ENCODE results near the gene MRPL4. TPM values are rescaled to one million over a fixed set of nuclear protein-coding genes. Genes with fewer than 3 reads are reported as not detected.

The MRPL4 gene
- total RNA-seq, 1 experiment from 2014 or later = 85.9 TPM

- intact Hi-C loops (cut with micrococcal nuclease; ENCODE audit: unreplicated experiment) = loop anchor here (2.0 to 5.0 kb wide), 2 partner anchors 16 to 45 kb away; partner anchors contain the start of genes ICAM1 and RAVER1
- Histone ChIP-seq H3K27me3 (replicated peaks; ENCODE audit: control insufficient read depth, insufficient read depth, low read length) (no peaks in the 10 kb centered on the region), H3K4me3 (ENCODE audit: low read depth, low read length) (peak within 1 kb of the TSS; percentile 51), H3K36me3 (ENCODE audit: control insufficient read depth, insufficient read depth, low read length) (peaks cover 3% of the 10 kb centered on the region; the same call in 1 of the 2 replicates), H3K9me3 (no peaks in the 10 kb centered on the region), H3K4me1 (peaks cover 53% of the 10 kb centered on the region)
- Mint-ChIP-seq H3K4me3 (ENCODE audit: unreplicated experiment) (peak within 1 kb of the TSS; percentile 87), H3K36me3 (ENCODE audit: insufficient read depth, unreplicated experiment) (peaks cover 17% of the 10 kb centered on the region), H3K4me1 (ENCODE audit: low read depth, unreplicated experiment) (peaks cover 24% of the 10 kb centered on the region), H3K27ac (ENCODE audit: unreplicated experiment) (peak within 1 kb of the TSS; percentile 33), H3K27me3 (ENCODE audit: insufficient read depth, unreplicated experiment) (peaks cover 7% of the 10 kb centered on the region), H3K9me3 (ENCODE audit: unreplicated experiment) (no peaks in the 10 kb centered on the region)
- TF ChIP-seq CTCF (IDR thresholded peaks at IDR 0.05; ENCODE audit: insufficient read depth in 1 of 2, low read depth in 1 of 2, low read length in 1 of 2, severe bottlenecking in 1 of 2, unreplicated experiment in 1 of 2) = no peak
- POLR2A ChIA-PET = interaction anchor here (0.6 to 1.1 kb wide), 3 partner anchors 16 to 47 kb away, joined by 3 to 5 read pairs (median 4); partner anchors contain the start of gene ICAM1
- peak; percentile 74 to 75 for DNase-seq
- TSS peak; percentile 22 for BruUV-seq (replicated peaks)
- CTCF ChIA-PET = interaction anchor here (0.9 to 2.8 kb wide), 3 partner anchors 17 to 102 kb away, joined by 4 to 34 read pairs (median 6); partner anchors contain the start of gene ICAM1
Observed at GRCh38 chr19:10286803-10287737, 35.1 kb downstream of the MRPL4 start, which contains the start of gene ICAM4. TSS of gene ICAM4 (plus strand) at chr19:10286955. CDS start at chr19:10287013, 58 bp downstream.

GRCh38 chr19:10288662-10289166 lies 36.7 kb downstream of the MRPL4 start:
- Histone ChIP-seq H3K36me3 (ENCODE audit: control insufficient read depth, insufficient read depth, low read length) (peaks cover 2% of the 10 kb centered on the region), H3K9me3 (no peaks in the 10 kb centered on the region), H3K4me1 (peaks cover 37% of the 10 kb centered on the region), H3K27me3 (replicated peaks; ENCODE audit: control insufficient read depth, insufficient read depth, low read length) (no peaks in the 10 kb centered on the region), H3K4me3 (ENCODE audit: low read depth, low read length) (peak overlapping the region; percentile 48)
- H3K27ac Mint-ChIP-seq (ENCODE audit: unreplicated experiment) = peak overlapping the region; percentile 77
- no peak for TF ChIP-seq CTCF (IDR thresholded peaks at IDR 0.05; ENCODE audit: insufficient read depth in 1 of 2, low read depth in 1 of 2, low read length in 1 of 2, severe bottlenecking in 1 of 2, unreplicated experiment in 1 of 2)
- DNase-seq = peak; percentile 82 to 85
- ChIA-PET CTCF (interaction anchor here (1.2 to 2.8 kb wide), 6 partner anchors 18 to 102 kb away, joined by 4 to 34 read pairs (median 9); partner anchors contain the start of genes ICAM1 and TYK2), POLR2A (interaction anchor here (0.7 to 1.8 kb wide), 6 partner anchors 12 to 174 kb away, joined by 3 to 22 read pairs (median 5); partner anchors contain the start of genes ICAM1, RAVER1 and TYK2)
- peaks cover 21% of the 10 kb centered on the region for H3K36me3 Mint-ChIP-seq (ENCODE audit: insufficient read depth, unreplicated experiment)
- peak overlapping the region; percentile 87 for H3K4me3 Mint-ChIP-seq (ENCODE audit: unreplicated experiment)
- H3K4me1 Mint-ChIP-seq (ENCODE audit: low read depth, unreplicated experiment) = peaks cover 24% of the 10 kb centered on the region
- no TSS peak for BruUV-seq (replicated peaks)
- H3K9me3 Mint-ChIP-seq (ENCODE audit: unreplicated experiment) = no peaks in the 10 kb centered on the region
- peaks cover 7% of the 10 kb centered on the region for H3K27me3 Mint-ChIP-seq (ENCODE audit: insufficient read depth, unreplicated experiment)
- intact Hi-C loops (cut with micrococcal nuclease; ENCODE audit: unreplicated experiment) = loop anchor here (5.0 kb wide), 1 partner anchor 44 kb away; the partner anchor contains the start of gene RAVER1
